Mammary epithelial cell (primary cell): ENCODE measurements around the gene SLIT1.

Source experiments
- EZH2 ChIP-seq: IDR thresholded peaks from 2 replicates; pipeline ENCODE4 v1.6.1; 2012; ENCODE audit warnings: low read length, inconsistent platforms, borderline replicate concordance
- TF ChIP-seq, protein P1 (sequence below), 2 donors: IDR thresholded peaks in 1 of 2; conservative IDR thresholded peaks in 1 of 2; 2 replicates each; pipeline ENCODE4 v1.5.1; 2011 to 2012; ENCODE audit warnings: inconsistent platforms in 2 of 2, low read length in 2 of 2, mild to moderate bottlenecking in 2 of 2, control low read depth in 1 of 2, low read depth in 1 of 2; ENCODE audit not compliant: insufficient read depth in 1 of 2; ENCODE audit errors: extremely low read depth in 1 of 2

GRCh38 chr10:97123765-97124164 is 62.0 kb downstream of the SLIT1 start:
- TF ChIP-seq, protein P1, sequence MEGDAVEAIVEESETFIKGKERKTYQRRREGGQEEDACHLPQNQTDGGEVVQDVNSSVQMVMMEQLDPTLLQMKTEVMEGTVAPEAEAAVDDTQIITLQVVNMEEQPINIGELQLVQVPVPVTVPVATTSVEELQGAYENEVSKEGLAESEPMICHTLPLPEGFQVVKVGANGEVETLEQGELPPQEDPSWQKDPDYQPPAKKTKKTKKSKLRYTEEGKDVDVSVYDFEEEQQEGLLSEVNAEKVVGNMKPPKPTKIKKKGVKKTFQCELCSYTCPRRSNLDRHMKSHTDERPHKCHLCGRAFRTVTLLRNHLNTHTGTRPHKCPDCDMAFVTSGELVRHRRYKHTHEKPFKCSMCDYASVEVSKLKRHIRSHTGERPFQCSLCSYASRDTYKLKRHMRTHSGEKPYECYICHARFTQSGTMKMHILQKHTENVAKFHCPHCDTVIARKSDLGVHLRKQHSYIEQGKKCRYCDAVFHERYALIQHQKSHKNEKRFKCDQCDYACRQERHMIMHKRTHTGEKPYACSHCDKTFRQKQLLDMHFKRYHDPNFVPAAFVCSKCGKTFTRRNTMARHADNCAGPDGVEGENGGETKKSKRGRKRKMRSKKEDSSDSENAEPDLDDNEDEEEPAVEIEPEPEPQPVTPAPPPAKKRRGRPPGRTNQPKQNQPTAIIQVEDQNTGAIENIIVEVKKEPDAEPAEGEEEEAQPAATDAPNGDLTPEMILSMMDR (conservative IDR thresholded peaks at IDR 0.05 in 1 of 2, IDR thresholded peaks at IDR 0.05 in 1 of 2; ENCODE audit: extremely low read depth in 1 of 2, insufficient read depth in 1 of 2, low read depth in 1 of 2, low read length in 2 of 2), result no peak
- TF ChIP-seq EZH2, result no peak
